ENCODE results near the gene TRIO. TPM values are rescaled to one million over a fixed set of nuclear protein-coding genes. Genes with fewer than 3 reads are reported as not detected.

TRIO gene
- total RNA-seq, 1 experiment from 2014 or later, result 88.8 TPM

GRCh38 chr5:14209836-14210235 is 66.7 kb downstream of the TRIO start:
- ChIA-PET CTCF (interaction anchor here (0.9 to 1.6 kb wide), 3 partner anchors 14 to 67 kb away, joined by 3 to 5 read pairs (median 3); partner anchors contain the start of gene TRIO), POLR2A (no interaction called here)
- DNase-seq (ENCODE audit: low spot score) (no peak), ATAC-seq (no peak)
- H3K27me3 Mint-ChIP-seq (ENCODE audit: low read depth), result no peaks in the 10 kb centered on the region
- H3K4me3 Mint-ChIP-seq, result no peak overlapping the region
- H3K36me3 Mint-ChIP-seq, result no peaks in the 10 kb centered on the region
- TF ChIP-seq AFF4 (CRISPR knock-in tag; IDR thresholded peaks at IDR 0.05; ENCODE audit: borderline replicate concordance), result no peak
- TF ChIP-seq ZNF425 (CRISPR knock-in tag; conservative IDR thresholded peaks at IDR 0.05), result no peak
- no peak for TF ChIP-seq PRDM15 (CRISPR knock-in tag; IDR thresholded peaks at IDR 0.05)
- TF ChIP-seq HMGA2 (CRISPR knock-in tag; IDR thresholded peaks at IDR 0.05), result no peak
- TF ChIP-seq ARID4B (CRISPR knock-in tag; IDR thresholded peaks at IDR 0.05; ENCODE audit: borderline replicate concordance), result no peak
- no peak for TF ChIP-seq NFATC4 (CRISPR knock-in tag; IDR thresholded peaks at IDR 0.05)
- no peak for TF ChIP-seq ZNF281 (CRISPR knock-in tag; IDR thresholded peaks at IDR 0.05)
- TF ChIP-seq ZBTB43 (CRISPR knock-in tag; IDR thresholded peaks at IDR 0.05), result no peak
- peaks cover 41% of the 10 kb centered on the region for H3K4me1 Mint-ChIP-seq
- no peaks in the 10 kb centered on the region for H3K9me3 Mint-ChIP-seq
- no peak overlapping the region for H3K27ac Mint-ChIP-seq
